H9 (cell line): ENCODE measurements around the gene OXER1. TPM values are rescaled to one million over a fixed set of nuclear protein-coding genes. Genes with fewer than 3 reads are reported as not detected.

Source experiments
- DNase-seq: peaks from one replicate; pipeline ENCODE4 v3.0.0-alpha.2; 2017
- H2AFZ ChIP-seq: one replicate; pipeline ENCODE4 v1.6.1; 2013; ENCODE audit warnings: mild to moderate bottlenecking, low read length, control low read depth, moderate library complexity
- H2AK5ac ChIP-seq: 2 replicates; pipeline ENCODE4 v1.6.1; 2013; ENCODE audit warnings: low read length, control low read depth, mixed read lengths; ENCODE audit not compliant: insufficient read length
- H2BK120ac ChIP-seq: one replicate; pipeline ENCODE4 v1.6.1; 2013; ENCODE audit warnings: low read depth, mild to moderate bottlenecking, low read length, control low read depth, inconsistent platforms; ENCODE audit not compliant: poor library complexity, severe bottlenecking
- H2BK12ac ChIP-seq: 2 replicates; pipeline ENCODE4 v1.6.1; 2013; ENCODE audit warnings: low read length, control low read depth, mixed read lengths, low read depth; ENCODE audit not compliant: insufficient read length
- H2BK15ac ChIP-seq: 2 replicates; pipeline ENCODE4 v1.6.1; 2013; ENCODE audit warnings: low read depth, low read length, control low read depth
- H2BK20ac ChIP-seq: one replicate; pipeline ENCODE4 v1.6.1; 2013; ENCODE audit warnings: low read depth, mild to moderate bottlenecking, low read length, control low read depth, inconsistent platforms; ENCODE audit not compliant: poor library complexity, severe bottlenecking
- H2BK5ac ChIP-seq: 2 replicates; pipeline ENCODE4 v1.6.1; 2013; ENCODE audit warnings: low read length, control low read depth, mixed read lengths; ENCODE audit not compliant: insufficient read length
- H3K14ac ChIP-seq: 2 replicates; pipeline ENCODE4 v1.6.1; 2013; ENCODE audit warnings: low read length, control low read depth; ENCODE audit not compliant: insufficient read depth
- H3K18ac ChIP-seq: 2 replicates; pipeline ENCODE4 v1.6.1; 2013; ENCODE audit warnings: low read depth, mild to moderate bottlenecking, mixed read lengths, low read length, control low read depth; ENCODE audit not compliant: insufficient read length
- H3K23ac ChIP-seq: 2 replicates; pipeline ENCODE4 v1.6.1; 2013; ENCODE audit warnings: low read length, control low read depth, mixed read lengths, low read depth; ENCODE audit not compliant: insufficient read length
- H3K23me2 ChIP-seq: 2 replicates; pipeline ENCODE4 v1.6.1; 2013; ENCODE audit warnings: low read depth, mild to moderate bottlenecking, mixed read lengths, low read length, control low read depth; ENCODE audit not compliant: insufficient read length, poor library complexity, severe bottlenecking
- H3K27ac ChIP-seq: 2 replicates; pipeline ENCODE4 v1.5.1; 2013; ENCODE audit warnings: low read length, control low read depth, mixed read lengths, low read depth; ENCODE audit not compliant: insufficient read length
- H3K27me3 ChIP-seq: 2 replicates; pipeline ENCODE4 v1.6.1; 2013; ENCODE audit warnings: low read length, control low read depth, inconsistent platforms; ENCODE audit not compliant: insufficient read depth
- H3K4ac ChIP-seq: 2 replicates; pipeline ENCODE4 v1.6.1; 2013; ENCODE audit warnings: low read depth, mild to moderate bottlenecking, control low read depth, inconsistent platforms, low read length, moderate library complexity
- H3K4me1 ChIP-seq: 2 replicates; pipeline ENCODE4 v1.6.1; 2013; ENCODE audit warnings: low read length, control low read depth, inconsistent platforms; ENCODE audit not compliant: insufficient read depth
- H3K4me2 ChIP-seq: 2 replicates; pipeline ENCODE4 v1.6.1; 2013; ENCODE audit warnings: low read length, control low read depth, mixed read lengths; ENCODE audit not compliant: insufficient read length, insufficient read depth
- H3K56ac ChIP-seq: 2 replicates; pipeline ENCODE4 v1.6.1; 2013; ENCODE audit warnings: low read depth, mild to moderate bottlenecking, mixed read lengths, low read length, control low read depth; ENCODE audit not compliant: insufficient read length
- H3K79me1 ChIP-seq: 2 replicates; pipeline ENCODE4 v1.6.1; 2013; ENCODE audit warnings: low read depth, mild to moderate bottlenecking, moderate library complexity, low read length, control low read depth, inconsistent platforms; ENCODE audit not compliant: insufficient read depth, poor library complexity, severe bottlenecking
- H3K79me2 ChIP-seq: 2 replicates; pipeline ENCODE4 v1.6.1; 2013; ENCODE audit warnings: low read length, control low read depth, inconsistent platforms; ENCODE audit not compliant: insufficient read depth
- H3K9ac ChIP-seq: 2 replicates; pipeline ENCODE4 v1.6.1; 2013; ENCODE audit warnings: low read length, control low read depth, mixed read lengths; ENCODE audit not compliant: insufficient read length; ENCODE audit errors: extremely low read depth
- H3K9me3 ChIP-seq: one replicate; pipeline ENCODE4 v1.6.1; 2013; ENCODE audit warnings: low read depth, low read length, inconsistent platforms; ENCODE audit not compliant: control insufficient read depth
- H3T11ph ChIP-seq: one replicate; pipeline ENCODE4 v1.6.1; 2013; ENCODE audit warnings: mild to moderate bottlenecking, low read length, control low read depth, inconsistent platforms
- H4K20me1 ChIP-seq: one replicate; pipeline ENCODE4 v1.6.1; 2013; ENCODE audit not compliant: control insufficient read depth, insufficient read length, insufficient read depth
- H4K5ac ChIP-seq: 2 replicates; pipeline ENCODE4 v1.6.1; 2013; ENCODE audit warnings: low read depth, mild to moderate bottlenecking, mixed read lengths, low read length, control low read depth; ENCODE audit not compliant: insufficient read length
- H4K8ac ChIP-seq: replicated peaks from 2 replicates; pipeline ENCODE4 v1.6.1; 2013; ENCODE audit warnings: low read length, control low read depth, mixed read lengths, low read depth; ENCODE audit not compliant: insufficient read length
- H4K91ac ChIP-seq: 2 replicates; pipeline ENCODE4 v1.6.1; 2013; ENCODE audit warnings: low read depth, mild to moderate bottlenecking, moderate library complexity, mixed read lengths, low read length, control low read depth; ENCODE audit not compliant: insufficient read length
- H3K27ac Mint-ChIP-seq, 3 experiments: 2 replicates in 2 of 3; 3 replicates in 1 of 3; pipeline ENCODE4 v1.8.0; 2020 to 2021; ENCODE audit warnings: mixed read lengths in 3 of 3, mild to moderate bottlenecking in 1 of 3, moderate library complexity in 1 of 3
- H3K27me3 Mint-ChIP-seq: 2 replicates; pipeline ENCODE4 v1.8.0; 2021; ENCODE audit warnings: low read depth, mild to moderate bottlenecking, moderate library complexity, mixed read lengths
- H3K36me3 Mint-ChIP-seq, 3 experiments: 2 replicates in 2 of 3; 3 replicates in 1 of 3; pipeline ENCODE4 v1.8.0; 2020 to 2021; ENCODE audit warnings: low read depth in 3 of 3, mixed read lengths in 3 of 3; ENCODE audit not compliant: insufficient read depth in 1 of 3
- H3K4me1 Mint-ChIP-seq, 2 experiments: 2 replicates each; pipeline ENCODE4 v1.8.0; 2020; ENCODE audit warnings: mixed read lengths in 2 of 2
- H3K4me3 Mint-ChIP-seq, 2 experiments: 2 replicates in 1 of 2; 3 replicates in 1 of 2; pipeline ENCODE4 v1.8.0; 2020 to 2021; ENCODE audit warnings: mild to moderate bottlenecking in 2 of 2, mixed read lengths in 2 of 2, moderate library complexity in 1 of 2
- H3K9me3 Mint-ChIP-seq, 2 experiments: 2 replicates in 1 of 2; 3 replicates in 1 of 2; pipeline ENCODE4 v1.8.0; 2020; ENCODE audit warnings: mild to moderate bottlenecking in 2 of 2, mixed read lengths in 2 of 2, moderate library complexity in 1 of 2
- WGBS: extraction: QIAGEN DNeasy Blood & Tissue Kit; methylation state at CpG from one replicate; pipeline ENCODE4 v1.1.7; 2013; ENCODE audit warnings: missing lambda C conversion rate, low lambda C conversion rate, mixed read lengths; ENCODE audit not compliant: insufficient read length; ENCODE audit errors: extremely low coverage; 5-methylcytosine and 5-hydroxymethylcytosine counted together
- total RNA-seq: library from RNA; stranded (reverse); gene quantifications from 2 replicates; pipeline ENCODE4 v1.2.1, GENCODE V29; 2021
- TF ChIP-seq, protein P1 (sequence below): fragments of 200-600 bp; sonication (generic); conservative IDR thresholded peaks from 3 replicates; pipeline ENCODE4 v1.8.0; 2021; ENCODE audit warnings: antibody characterized with exemption, mild to moderate bottlenecking

OXER1 gene
- total RNA-seq, 1 experiment from 2014 or later = 1.6 TPM

DNA sequence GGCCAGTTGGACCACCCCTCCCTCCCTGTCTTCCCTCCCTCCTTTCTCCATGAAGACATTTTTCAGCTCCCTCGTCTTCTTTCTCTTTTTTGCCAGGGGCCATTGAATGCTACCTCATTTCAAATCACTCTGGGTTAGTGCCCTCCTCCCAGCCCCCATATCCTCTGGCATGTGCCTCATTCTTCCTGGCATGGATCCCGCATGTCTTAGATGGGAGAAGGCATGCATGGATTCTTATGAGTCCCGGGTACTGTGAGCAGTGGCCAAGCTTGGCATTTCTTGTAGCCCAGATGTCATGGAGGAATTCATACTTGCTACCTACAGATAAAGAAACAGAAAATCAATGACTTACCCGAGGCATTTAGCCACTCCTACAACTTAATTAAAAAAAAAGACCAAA is 37.4 kb upstream of the OXER1 start:
- Histone ChIP-seq H3K4me1 (no peaks in the 10 kb centered on the region), H3K56ac (no peak overlapping the region), H2BK5ac (no peak overlapping the region), H3T11ph (no peak overlapping the region), H3K27me3 (no peaks in the 10 kb centered on the region), H2AFZ (no peak overlapping the region), H4K8ac (no peak overlapping the region), H3K23me2 (no peaks in the 10 kb centered on the region), H3K23ac (no peak overlapping the region), H3K4me2 (no peak overlapping the region), H4K20me1 (no peaks in the 10 kb centered on the region), H4K5ac (no peak overlapping the region), H3K79me2 (no peaks in the 10 kb centered on the region), H2BK120ac (no peak overlapping the region), H3K9ac (no peak overlapping the region), H2BK20ac (no peak overlapping the region), H3K18ac (no peak overlapping the region), H2AK5ac (no peak overlapping the region), H3K4ac (no peak overlapping the region), H3K79me1 (no peaks in the 10 kb centered on the region), H2BK12ac (no peak overlapping the region), H4K91ac (no peak overlapping the region), H2BK15ac (no peak overlapping the region), H3K27ac (no peak overlapping the region), H3K9me3 (no peaks in the 10 kb centered on the region), H3K14ac (no peak overlapping the region)
- no peak overlapping the region for H3K4me3 Mint-ChIP-seq
- H3K27ac Mint-ChIP-seq = no peak overlapping the region; a peak in 1 of 7 replicates
- peaks cover 0 to 4% of the 10 kb centered on the region in 2 experiments; a peak in 1 of 5 replicates for H3K9me3 Mint-ChIP-seq
- H3K27me3 Mint-ChIP-seq = peaks cover 2% of the 10 kb centered on the region
- H3K4me1 Mint-ChIP-seq = peaks cover 5 to 7% of the 10 kb centered on the region in 2 experiments
- DNase-seq = no peak
- H3K36me3 Mint-ChIP-seq = peaks cover 0 to 4% (median 0%) of the 10 kb centered on the region in 3 experiments; a peak in 3 of 7 replicates
- WGBS = no CpG with 5 or more reads among the region's 4 CpGs
- TF ChIP-seq, protein P1, sequence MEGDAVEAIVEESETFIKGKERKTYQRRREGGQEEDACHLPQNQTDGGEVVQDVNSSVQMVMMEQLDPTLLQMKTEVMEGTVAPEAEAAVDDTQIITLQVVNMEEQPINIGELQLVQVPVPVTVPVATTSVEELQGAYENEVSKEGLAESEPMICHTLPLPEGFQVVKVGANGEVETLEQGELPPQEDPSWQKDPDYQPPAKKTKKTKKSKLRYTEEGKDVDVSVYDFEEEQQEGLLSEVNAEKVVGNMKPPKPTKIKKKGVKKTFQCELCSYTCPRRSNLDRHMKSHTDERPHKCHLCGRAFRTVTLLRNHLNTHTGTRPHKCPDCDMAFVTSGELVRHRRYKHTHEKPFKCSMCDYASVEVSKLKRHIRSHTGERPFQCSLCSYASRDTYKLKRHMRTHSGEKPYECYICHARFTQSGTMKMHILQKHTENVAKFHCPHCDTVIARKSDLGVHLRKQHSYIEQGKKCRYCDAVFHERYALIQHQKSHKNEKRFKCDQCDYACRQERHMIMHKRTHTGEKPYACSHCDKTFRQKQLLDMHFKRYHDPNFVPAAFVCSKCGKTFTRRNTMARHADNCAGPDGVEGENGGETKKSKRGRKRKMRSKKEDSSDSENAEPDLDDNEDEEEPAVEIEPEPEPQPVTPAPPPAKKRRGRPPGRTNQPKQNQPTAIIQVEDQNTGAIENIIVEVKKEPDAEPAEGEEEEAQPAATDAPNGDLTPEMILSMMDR = no peak
